Thyroid gland (tissue), 4 donors: ENCODE results near the gene SPPL2C. TPM values are rescaled to one million over a fixed set of nuclear protein-coding genes. Genes with fewer than 3 reads are reported as not detected.

Experiments used
- DNase-seq, 2 donors: peaks; one replicate each; pipeline ENCODE4 v3.0.0-alpha.2; 2019
- H3K27ac ChIP-seq, 3 donors: fragments of 200-600 bp; sonication (generic); 1 replicate in 2 of 3; 2 replicates in 1 of 3; pipeline ENCODE4 v1.5.1; 2016 to 2019; ENCODE audit warnings: mild to moderate bottlenecking in 1 of 3, moderate library complexity in 1 of 3
- H3K27me3 ChIP-seq: fragments of 200-600 bp; sonication (generic); one replicate; pipeline ENCODE4 v1.5.1; 2019
- H3K36me3 ChIP-seq, 2 donors: fragments of 200-600 bp; sonication (generic); one replicate each; pipeline ENCODE4 v1.5.1; 2016 to 2019
- H3K4me1 ChIP-seq, 2 donors: fragments of 200-600 bp; sonication (generic); one replicate each; pipeline ENCODE4 v1.5.1; 2017 to 2019
- H3K4me3 ChIP-seq, 3 donors: fragments of 200-600 bp; sonication (generic); replicated peaks in 1 of 3; 1 replicate in 2 of 3; 2 replicates in 1 of 3; pipeline ENCODE4 v1.5.1; 2016; ENCODE audit warnings: mild to moderate bottlenecking in 1 of 3
- H3K9me3 ChIP-seq: fragments of 200-600 bp; sonication (generic); one replicate; pipeline ENCODE4 v1.5.1; 2017
- POLR2A ChIP-seq, 2 donors: fragments of 450-650 bp; IDR thresholded peaks; one replicate each; pipeline ENCODE4 v1.6.1; 2017; ENCODE audit warnings: antibody characterized with exemption in 2 of 2, mild to moderate bottlenecking in 2 of 2, moderate library complexity in 1 of 2
- WGBS, 2 donors: methylation state at CpG; one replicate each; pipeline ENCODE4 v1.1.5; 2017; 5-methylcytosine and 5-hydroxymethylcytosine counted together
- intact Hi-C: fragments of 100-400 bp; cut with DNase I; formaldehyde crosslinking; loops from one replicate; pipeline ENCODE4 v1.15.1; 2023
- total RNA-seq, 4 donors: library from RNA; depleted of rRNA; stranded (reverse); fragments of >200 nt; gene quantifications; one replicate each; pipeline ENCODE4 v1.2.3, GENCODE V29; 2016
- TF ChIP-seq, protein P1 (sequence below), 6 experiments: fragments of 200-600 bp in 3 of 6; fragments of 450-650 bp in 3 of 6; sonication (generic) in 3 of 6; IDR thresholded peaks; one replicate each; pipeline ENCODE4 v1.5.1; 2016 to 2019; ENCODE audit warnings: antibody characterized with exemption in 6 of 6, mild to moderate bottlenecking in 2 of 6, inconsistent platforms in 1 of 6, moderate library complexity in 1 of 6

Gene SPPL2C
- total RNA-seq, 4 donors from 2014 or later: 0.13 TPM; not detected in 3

DNA sequence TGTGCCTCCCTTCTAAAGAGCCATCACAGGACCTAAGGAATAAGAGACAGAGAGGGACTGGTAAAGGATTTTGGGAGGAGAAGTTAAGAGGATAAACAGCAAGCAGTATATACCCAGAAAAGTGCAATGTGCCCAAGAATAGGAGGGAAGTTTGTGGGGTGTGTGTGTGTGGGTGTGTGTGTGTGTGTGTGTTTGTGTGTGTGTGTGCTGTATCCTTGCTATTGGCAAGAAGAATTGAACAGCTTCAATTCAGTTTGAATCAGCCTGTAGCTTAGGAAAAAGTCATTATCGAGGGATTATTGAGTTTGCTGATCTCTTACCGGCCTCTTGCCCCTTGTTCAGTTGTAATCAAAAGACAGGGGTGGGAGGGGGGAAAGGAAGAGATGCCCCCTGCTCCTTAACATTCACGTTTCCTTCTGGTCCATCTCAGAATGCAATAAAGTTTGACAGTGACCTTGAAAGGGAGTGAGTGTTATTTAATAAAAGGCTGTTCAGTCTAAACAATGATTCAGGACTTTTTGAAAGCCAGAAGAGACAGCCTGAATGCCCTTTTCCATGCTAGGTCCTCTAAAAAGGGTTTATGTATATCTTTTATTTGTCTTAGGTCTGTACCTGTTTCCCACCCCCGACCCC, 25.8 kb downstream of the SPPL2C start:
- 45% methylated on average over 4 of the region's 4 CpGs for WGBS, 2 donors
- intact Hi-C loops: no loop called here
- no peaks in the 10 kb centered on the region for H3K27me3 ChIP-seq
- no peak overlapping the region for H3K4me3 ChIP-seq
- no peaks in the 10 kb centered on the region for H3K36me3 ChIP-seq
- DNase-seq: no peak
- no peak overlapping the region for H3K27ac ChIP-seq
- no peaks in the 10 kb centered on the region for H3K4me1 ChIP-seq
- no peaks in the 10 kb centered on the region for H3K9me3 ChIP-seq
- TF ChIP-seq, protein P1, sequence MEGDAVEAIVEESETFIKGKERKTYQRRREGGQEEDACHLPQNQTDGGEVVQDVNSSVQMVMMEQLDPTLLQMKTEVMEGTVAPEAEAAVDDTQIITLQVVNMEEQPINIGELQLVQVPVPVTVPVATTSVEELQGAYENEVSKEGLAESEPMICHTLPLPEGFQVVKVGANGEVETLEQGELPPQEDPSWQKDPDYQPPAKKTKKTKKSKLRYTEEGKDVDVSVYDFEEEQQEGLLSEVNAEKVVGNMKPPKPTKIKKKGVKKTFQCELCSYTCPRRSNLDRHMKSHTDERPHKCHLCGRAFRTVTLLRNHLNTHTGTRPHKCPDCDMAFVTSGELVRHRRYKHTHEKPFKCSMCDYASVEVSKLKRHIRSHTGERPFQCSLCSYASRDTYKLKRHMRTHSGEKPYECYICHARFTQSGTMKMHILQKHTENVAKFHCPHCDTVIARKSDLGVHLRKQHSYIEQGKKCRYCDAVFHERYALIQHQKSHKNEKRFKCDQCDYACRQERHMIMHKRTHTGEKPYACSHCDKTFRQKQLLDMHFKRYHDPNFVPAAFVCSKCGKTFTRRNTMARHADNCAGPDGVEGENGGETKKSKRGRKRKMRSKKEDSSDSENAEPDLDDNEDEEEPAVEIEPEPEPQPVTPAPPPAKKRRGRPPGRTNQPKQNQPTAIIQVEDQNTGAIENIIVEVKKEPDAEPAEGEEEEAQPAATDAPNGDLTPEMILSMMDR (IDR thresholded peaks at IDR 0.05): no peak
- no peak for TF ChIP-seq POLR2A (IDR thresholded peaks at IDR 0.05)

DNA sequence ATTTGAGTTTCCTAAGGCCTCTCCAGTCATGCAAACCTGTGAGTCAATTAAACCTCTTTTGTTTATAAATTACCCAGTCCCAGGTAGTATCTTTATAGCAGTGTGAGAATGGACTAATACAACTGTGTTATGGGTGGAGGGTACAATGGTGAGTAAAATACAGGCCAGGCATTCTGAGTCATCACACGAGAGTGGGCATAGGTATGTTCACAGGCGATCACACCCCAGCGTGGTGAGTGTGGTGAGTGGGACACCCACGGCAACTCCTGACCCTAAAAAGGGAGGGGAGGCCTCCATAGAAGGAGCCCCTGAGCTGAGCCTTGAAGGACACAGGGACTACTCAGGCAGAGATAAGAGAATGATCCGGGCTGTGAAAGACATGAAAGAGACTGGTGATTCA, 27.0 kb downstream of the SPPL2C start:
- intact Hi-C loops: no loop called here
- Histone ChIP-seq H3K27me3 (no peaks in the 10 kb centered on the region), H3K4me1 (no peaks in the 10 kb centered on the region), H3K36me3 (no peaks in the 10 kb centered on the region), H3K27ac (no peak overlapping the region), H3K4me3 (no peak overlapping the region), H3K9me3 (no peaks in the 10 kb centered on the region)
- DNase-seq: no peak
- TF ChIP-seq, protein P1 (IDR thresholded peaks at IDR 0.05): no peak
- TF ChIP-seq POLR2A (IDR thresholded peaks at IDR 0.05): no peak
- 62 to 79% methylated on average over 5 of the region's 5 CpGs for WGBS, 2 donors

- intact Hi-C loops: no loop called here
- no peak overlapping the region for H3K4me3 ChIP-seq
- H3K27ac ChIP-seq: no peak overlapping the region
- H3K9me3 ChIP-seq: no peaks in the 10 kb centered on the region
- no peaks in the 10 kb centered on the region for H3K36me3 ChIP-seq
- TF ChIP-seq, protein P1 (IDR thresholded peaks at IDR 0.05): no peak
- TF ChIP-seq POLR2A (IDR thresholded peaks at IDR 0.05): no peak
- H3K27me3 ChIP-seq: no peaks in the 10 kb centered on the region
- 29 to 45% methylated on average over 6 of the region's 6 CpGs for WGBS, 2 donors
- H3K4me1 ChIP-seq: no peaks in the 10 kb centered on the region
- no peak for DNase-seq
These were observed 29.0 kb downstream of the SPPL2C start for GRCh38 chr17:45873728-45874127.

GRCh38 chr17:45874151-45874550, 29.5 kb downstream of the SPPL2C start:
- Histone ChIP-seq H3K27ac (no peak overlapping the region), H3K4me3 (no peak overlapping the region), H3K36me3 (no peaks in the 10 kb centered on the region), H3K4me1 (no peaks in the 10 kb centered on the region), H3K9me3 (no peaks in the 10 kb centered on the region), H3K27me3 (no peaks in the 10 kb centered on the region)
- DNase-seq: no peak
- 67 to 69% methylated on average over 3 of the region's 3 CpGs for WGBS, 2 donors
- intact Hi-C loops: no loop called here
- TF ChIP-seq POLR2A (IDR thresholded peaks at IDR 0.05): no peak
- TF ChIP-seq, protein P1 (IDR thresholded peaks at IDR 0.05): no peak

GRCh38 chr17:45876539-45876938, 31.9 kb downstream of the SPPL2C start:
- no peak overlapping the region for H3K4me3 ChIP-seq
- no peaks in the 10 kb centered on the region for H3K36me3 ChIP-seq
- intact Hi-C loops: no loop called here
- H3K27ac ChIP-seq: no peak overlapping the region
- TF ChIP-seq, protein P1 (IDR thresholded peaks at IDR 0.05): no peak
- no peak for TF ChIP-seq POLR2A (IDR thresholded peaks at IDR 0.05)
- 80 to 81% methylated on average over 3 of the region's 3 CpGs for WGBS, 2 donors
- H3K4me1 ChIP-seq: no peaks in the 10 kb centered on the region
- no peaks in the 10 kb centered on the region for H3K9me3 ChIP-seq
- no peaks in the 10 kb centered on the region for H3K27me3 ChIP-seq
- DNase-seq: no peak
